Measurements from ENCODE around the gene ASIC5.

- TF ChIP-seq POLR2A (IDR thresholded peaks at IDR 0.05; ENCODE audit: low read depth, low read length) (no peak), POLR2AphosphoS5 (IDR thresholded peaks at IDR 0.05; ENCODE audit: low read depth, low read length) (no peak), TAF1 (IDR thresholded peaks at IDR 0.05; ENCODE audit: borderline replicate concordance, low read depth, low read length) (no peak)
Observed at GRCh38 chr4:155842080-155842479, 24.0 kb downstream of the ASIC5 start.
